H9 (cell line): Measurements from ENCODE around the gene PCDH9. TPM values are rescaled to one million over a fixed set of nuclear protein-coding genes. Genes with fewer than 3 reads are reported as not detected.

Experiments used
- DNase-seq: peaks from one replicate; pipeline ENCODE4 v3.0.0-alpha.2; 2017
- H2AFZ ChIP-seq: one replicate; pipeline ENCODE4 v1.6.1; 2013; ENCODE audit warnings: mild to moderate bottlenecking, low read length, control low read depth, moderate library complexity
- H2AK5ac ChIP-seq: 2 replicates; pipeline ENCODE4 v1.6.1; 2013; ENCODE audit warnings: low read length, control low read depth, mixed read lengths; ENCODE audit not compliant: insufficient read length
- H2BK120ac ChIP-seq: one replicate; pipeline ENCODE4 v1.6.1; 2013; ENCODE audit warnings: low read depth, mild to moderate bottlenecking, low read length, control low read depth, inconsistent platforms; ENCODE audit not compliant: poor library complexity, severe bottlenecking
- H2BK12ac ChIP-seq: 2 replicates; pipeline ENCODE4 v1.6.1; 2013; ENCODE audit warnings: low read length, control low read depth, mixed read lengths, low read depth; ENCODE audit not compliant: insufficient read length
- H2BK15ac ChIP-seq: 2 replicates; pipeline ENCODE4 v1.6.1; 2013; ENCODE audit warnings: low read depth, low read length, control low read depth
- H2BK20ac ChIP-seq: one replicate; pipeline ENCODE4 v1.6.1; 2013; ENCODE audit warnings: low read depth, mild to moderate bottlenecking, low read length, control low read depth, inconsistent platforms; ENCODE audit not compliant: poor library complexity, severe bottlenecking
- H2BK5ac ChIP-seq: 2 replicates; pipeline ENCODE4 v1.6.1; 2013; ENCODE audit warnings: low read length, control low read depth, mixed read lengths; ENCODE audit not compliant: insufficient read length
- H3K14ac ChIP-seq: 2 replicates; pipeline ENCODE4 v1.6.1; 2013; ENCODE audit warnings: low read length, control low read depth; ENCODE audit not compliant: insufficient read depth
- H3K18ac ChIP-seq: 2 replicates; pipeline ENCODE4 v1.6.1; 2013; ENCODE audit warnings: low read depth, mild to moderate bottlenecking, mixed read lengths, low read length, control low read depth; ENCODE audit not compliant: insufficient read length
- H3K23ac ChIP-seq: 2 replicates; pipeline ENCODE4 v1.6.1; 2013; ENCODE audit warnings: low read length, control low read depth, mixed read lengths, low read depth; ENCODE audit not compliant: insufficient read length
- H3K23me2 ChIP-seq: 2 replicates; pipeline ENCODE4 v1.6.1; 2013; ENCODE audit warnings: low read depth, mild to moderate bottlenecking, mixed read lengths, low read length, control low read depth; ENCODE audit not compliant: insufficient read length, poor library complexity, severe bottlenecking
- H3K27ac ChIP-seq: 2 replicates; pipeline ENCODE4 v1.5.1; 2013; ENCODE audit warnings: low read length, control low read depth, mixed read lengths, low read depth; ENCODE audit not compliant: insufficient read length
- H3K27me3 ChIP-seq: 2 replicates; pipeline ENCODE4 v1.6.1; 2013; ENCODE audit warnings: low read length, control low read depth, inconsistent platforms; ENCODE audit not compliant: insufficient read depth
- H3K4ac ChIP-seq: 2 replicates; pipeline ENCODE4 v1.6.1; 2013; ENCODE audit warnings: low read depth, mild to moderate bottlenecking, control low read depth, inconsistent platforms, low read length, moderate library complexity
- H3K4me1 ChIP-seq: 2 replicates; pipeline ENCODE4 v1.6.1; 2013; ENCODE audit warnings: low read length, control low read depth, inconsistent platforms; ENCODE audit not compliant: insufficient read depth
- H3K4me2 ChIP-seq: 2 replicates; pipeline ENCODE4 v1.6.1; 2013; ENCODE audit warnings: low read length, control low read depth, mixed read lengths; ENCODE audit not compliant: insufficient read length, insufficient read depth
- H3K56ac ChIP-seq: 2 replicates; pipeline ENCODE4 v1.6.1; 2013; ENCODE audit warnings: low read depth, mild to moderate bottlenecking, mixed read lengths, low read length, control low read depth; ENCODE audit not compliant: insufficient read length
- H3K79me1 ChIP-seq: 2 replicates; pipeline ENCODE4 v1.6.1; 2013; ENCODE audit warnings: low read depth, mild to moderate bottlenecking, moderate library complexity, low read length, control low read depth, inconsistent platforms; ENCODE audit not compliant: insufficient read depth, poor library complexity, severe bottlenecking
- H3K79me2 ChIP-seq: 2 replicates; pipeline ENCODE4 v1.6.1; 2013; ENCODE audit warnings: low read length, control low read depth, inconsistent platforms; ENCODE audit not compliant: insufficient read depth
- H3K9ac ChIP-seq: 2 replicates; pipeline ENCODE4 v1.6.1; 2013; ENCODE audit warnings: low read length, control low read depth, mixed read lengths; ENCODE audit not compliant: insufficient read length; ENCODE audit errors: extremely low read depth
- H3K9me3 ChIP-seq: one replicate; pipeline ENCODE4 v1.6.1; 2013; ENCODE audit warnings: low read depth, low read length, inconsistent platforms; ENCODE audit not compliant: control insufficient read depth
- H3T11ph ChIP-seq: one replicate; pipeline ENCODE4 v1.6.1; 2013; ENCODE audit warnings: mild to moderate bottlenecking, low read length, control low read depth, inconsistent platforms
- H4K20me1 ChIP-seq: one replicate; pipeline ENCODE4 v1.6.1; 2013; ENCODE audit not compliant: control insufficient read depth, insufficient read length, insufficient read depth
- H4K5ac ChIP-seq: 2 replicates; pipeline ENCODE4 v1.6.1; 2013; ENCODE audit warnings: low read depth, mild to moderate bottlenecking, mixed read lengths, low read length, control low read depth; ENCODE audit not compliant: insufficient read length
- H4K8ac ChIP-seq: replicated peaks from 2 replicates; pipeline ENCODE4 v1.6.1; 2013; ENCODE audit warnings: low read length, control low read depth, mixed read lengths, low read depth; ENCODE audit not compliant: insufficient read length
- H4K91ac ChIP-seq: 2 replicates; pipeline ENCODE4 v1.6.1; 2013; ENCODE audit warnings: low read depth, mild to moderate bottlenecking, moderate library complexity, mixed read lengths, low read length, control low read depth; ENCODE audit not compliant: insufficient read length
- H3K27ac Mint-ChIP-seq, 3 experiments: 2 replicates in 2 of 3; 3 replicates in 1 of 3; pipeline ENCODE4 v1.8.0; 2020 to 2021; ENCODE audit warnings: mixed read lengths in 3 of 3, mild to moderate bottlenecking in 1 of 3, moderate library complexity in 1 of 3
- H3K27me3 Mint-ChIP-seq: 2 replicates; pipeline ENCODE4 v1.8.0; 2021; ENCODE audit warnings: low read depth, mild to moderate bottlenecking, moderate library complexity, mixed read lengths
- H3K36me3 Mint-ChIP-seq, 3 experiments: 2 replicates in 2 of 3; 3 replicates in 1 of 3; pipeline ENCODE4 v1.8.0; 2020 to 2021; ENCODE audit warnings: low read depth in 3 of 3, mixed read lengths in 3 of 3; ENCODE audit not compliant: insufficient read depth in 1 of 3
- H3K4me1 Mint-ChIP-seq, 2 experiments: 2 replicates each; pipeline ENCODE4 v1.8.0; 2020; ENCODE audit warnings: mixed read lengths in 2 of 2
- H3K4me3 Mint-ChIP-seq, 2 experiments: 2 replicates in 1 of 2; 3 replicates in 1 of 2; pipeline ENCODE4 v1.8.0; 2020 to 2021; ENCODE audit warnings: mild to moderate bottlenecking in 2 of 2, mixed read lengths in 2 of 2, moderate library complexity in 1 of 2
- H3K9me3 Mint-ChIP-seq, 2 experiments: 2 replicates in 1 of 2; 3 replicates in 1 of 2; pipeline ENCODE4 v1.8.0; 2020; ENCODE audit warnings: mild to moderate bottlenecking in 2 of 2, mixed read lengths in 2 of 2, moderate library complexity in 1 of 2
- WGBS: extraction: QIAGEN DNeasy Blood & Tissue Kit; methylation state at CpG from one replicate; pipeline ENCODE4 v1.1.7; 2013; ENCODE audit warnings: missing lambda C conversion rate, low lambda C conversion rate, mixed read lengths; ENCODE audit not compliant: insufficient read length; ENCODE audit errors: extremely low coverage; 5-methylcytosine and 5-hydroxymethylcytosine counted together
- total RNA-seq: library from RNA; stranded (reverse); gene quantifications from 2 replicates; pipeline ENCODE4 v1.2.1, GENCODE V29; 2021
- TF ChIP-seq, protein P1 (sequence below): fragments of 200-600 bp; sonication (generic); conservative IDR thresholded peaks from 3 replicates; pipeline ENCODE4 v1.8.0; 2021; ENCODE audit warnings: antibody characterized with exemption, mild to moderate bottlenecking

PCDH9 gene
- total RNA-seq, 1 experiment from 2014 or later, result 0.11 TPM

DNA sequence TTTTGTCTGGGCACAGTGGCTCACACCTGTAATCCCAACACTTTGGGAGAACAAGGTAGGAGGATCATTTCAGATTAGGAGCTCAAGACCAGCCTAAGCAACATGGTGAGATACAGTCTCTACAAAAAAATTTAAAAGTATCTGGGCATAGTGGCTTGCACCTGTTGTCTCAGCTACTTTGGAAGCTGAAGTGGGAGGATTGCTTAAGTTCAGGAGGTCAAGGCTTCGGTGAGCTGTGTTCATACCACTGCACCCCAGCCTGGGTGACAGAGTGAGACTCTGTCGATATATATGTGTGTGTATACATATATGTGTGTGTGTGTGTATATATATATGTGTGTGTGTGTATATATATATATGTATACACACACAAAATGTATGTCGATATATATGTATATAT is 833.0 kb downstream of the PCDH9 start:
- no peak overlapping the region for H4K91ac ChIP-seq
- no peak overlapping the region for H3K9ac ChIP-seq
- H3K27ac ChIP-seq, result no peak overlapping the region
- H2BK5ac ChIP-seq, result no peak overlapping the region
- no peak overlapping the region for H3T11ph ChIP-seq
- H4K5ac ChIP-seq, result no peak overlapping the region
- no peak overlapping the region for H2BK12ac ChIP-seq
- H3K4ac ChIP-seq, result no peak overlapping the region
- no peaks in the 10 kb centered on the region for H3K4me1 ChIP-seq
- no peak overlapping the region for H3K23ac ChIP-seq
- no peak overlapping the region for H3K14ac ChIP-seq
- no peaks in the 10 kb centered on the region for H3K27me3 Mint-ChIP-seq
- no peaks in the 10 kb centered on the region for H3K79me2 ChIP-seq
- no peak overlapping the region for H3K4me2 ChIP-seq
- H3K9me3 ChIP-seq, result no peaks in the 10 kb centered on the region
- H4K20me1 ChIP-seq, result no peaks in the 10 kb centered on the region
- H3K27ac Mint-ChIP-seq, result no peak overlapping the region
- no peak overlapping the region for H2AK5ac ChIP-seq
- H3K4me3 Mint-ChIP-seq, result no peak overlapping the region
- H2BK15ac ChIP-seq, result no peak overlapping the region
- TF ChIP-seq, protein P1, sequence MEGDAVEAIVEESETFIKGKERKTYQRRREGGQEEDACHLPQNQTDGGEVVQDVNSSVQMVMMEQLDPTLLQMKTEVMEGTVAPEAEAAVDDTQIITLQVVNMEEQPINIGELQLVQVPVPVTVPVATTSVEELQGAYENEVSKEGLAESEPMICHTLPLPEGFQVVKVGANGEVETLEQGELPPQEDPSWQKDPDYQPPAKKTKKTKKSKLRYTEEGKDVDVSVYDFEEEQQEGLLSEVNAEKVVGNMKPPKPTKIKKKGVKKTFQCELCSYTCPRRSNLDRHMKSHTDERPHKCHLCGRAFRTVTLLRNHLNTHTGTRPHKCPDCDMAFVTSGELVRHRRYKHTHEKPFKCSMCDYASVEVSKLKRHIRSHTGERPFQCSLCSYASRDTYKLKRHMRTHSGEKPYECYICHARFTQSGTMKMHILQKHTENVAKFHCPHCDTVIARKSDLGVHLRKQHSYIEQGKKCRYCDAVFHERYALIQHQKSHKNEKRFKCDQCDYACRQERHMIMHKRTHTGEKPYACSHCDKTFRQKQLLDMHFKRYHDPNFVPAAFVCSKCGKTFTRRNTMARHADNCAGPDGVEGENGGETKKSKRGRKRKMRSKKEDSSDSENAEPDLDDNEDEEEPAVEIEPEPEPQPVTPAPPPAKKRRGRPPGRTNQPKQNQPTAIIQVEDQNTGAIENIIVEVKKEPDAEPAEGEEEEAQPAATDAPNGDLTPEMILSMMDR, result no peak
- no peaks in the 10 kb centered on the region for H3K36me3 Mint-ChIP-seq
- DNase-seq, result no peak
- no CpG with 5 or more reads among the region's 3 CpGs for WGBS
- no peak overlapping the region for H3K18ac ChIP-seq
- H3K56ac ChIP-seq, result no peak overlapping the region
- no peak overlapping the region for H2AFZ ChIP-seq
- no peaks in the 10 kb centered on the region for H3K23me2 ChIP-seq
- no peaks in the 10 kb centered on the region for H3K79me1 ChIP-seq
- H3K9me3 Mint-ChIP-seq, result no peaks in the 10 kb centered on the region
- no peak overlapping the region for H4K8ac ChIP-seq
- no peak overlapping the region for H2BK20ac ChIP-seq
- no peak overlapping the region for H2BK120ac ChIP-seq
- no peaks in the 10 kb centered on the region for H3K27me3 ChIP-seq
- H3K4me1 Mint-ChIP-seq, result no peaks in the 10 kb centered on the region
